Right renal cortex interstitium (tissue), 3 donors: Measurements from ENCODE around the gene KCNJ9. TPM values are rescaled to one million over a fixed set of nuclear protein-coding genes. Genes with fewer than 3 reads are reported as not detected.
"Not testable (repeated sequence)": the region's sequence is repeated elsewhere in the genome, so short reads cannot be mapped to it uniquely, and the experiment has no call there.

Experiments used
- DNase-seq, 3 donors: peaks; one replicate each; pipeline ENCODE4 v3.0.0-alpha.2; 2013; ENCODE audit warnings: low read depth in 3 of 3, low spot score in 2 of 3
- polyA plus RNA-seq, 3 donors: library from polyadenylated mRNA; unstranded; fragments of 120-200 nt; gene quantifications; one replicate each; pipeline ENCODE4 v1.2.1, GENCODE V29; 2013; ENCODE audit not compliant: insufficient read length in 3 of 3

Gene KCNJ9
- polyA plus RNA-seq, result under 1 TPM; 0.08 to 0.12 (median 0.08) TPM

- no peak for DNase-seq
Measured at GRCh38 chr1:160081261-160081936, at the start of gene KCNJ9. Gene KCNJ9, plus strand, starts transcription at chr1:160081538. Its CDS starts 2,493 bp downstream, at chr1:160084031.

GRCh38 chr1:160032165-160032820, 49.0 kb upstream of the KCNJ9 start:
- DNase-seq, result no peak

GRCh38 chr1:160040476-160040875, 40.9 kb upstream of the KCNJ9 start:
- no peak for DNase-seq

GRCh38 chr1:160043543-160043942, 37.8 kb upstream of the KCNJ9 start:
- no peak for DNase-seq

GRCh38 chr1:160045653-160046052, 35.7 kb upstream of the KCNJ9 start:
- no peak for DNase-seq

- no peak for DNase-seq
Measured at GRCh38 chr1:160046494-160047110, 34.7 kb upstream of the KCNJ9 start.

GRCh38 chr1:160047111-160047991, 34.0 kb upstream of the KCNJ9 start:
- DNase-seq, result no peak

GRCh38 chr1:160048335-160048734, 33.0 kb upstream of the KCNJ9 start:
- no peak for DNase-seq

- DNase-seq, result no peak
Measured at GRCh38 chr1:160049101-160049500, 32.2 kb upstream of the KCNJ9 start.

- not testable (repeated sequence) for DNase-seq
Measured at GRCh38 chr1:160050182-160050581, 31.2 kb upstream of the KCNJ9 start.

GRCh38 chr1:160050619-160051018, 30.7 kb upstream of the KCNJ9 start:
- DNase-seq, result no peak

- no peak for DNase-seq
Measured at GRCh38 chr1:160052936-160053335, 28.4 kb upstream of the KCNJ9 start.

- DNase-seq, result no peak
Measured at GRCh38 chr1:160053548-160054365, 27.6 kb upstream of the KCNJ9 start.

- DNase-seq, result no peak
Measured at GRCh38 chr1:160056648-160057169, 24.6 kb upstream of the KCNJ9 start.

- no peak for DNase-seq
Measured at GRCh38 chr1:160058087-160058486, 23.3 kb upstream of the KCNJ9 start.

- no peak for DNase-seq
Measured at GRCh38 chr1:160061369-160062229, 19.7 kb upstream of the KCNJ9 start.

GRCh38 chr1:160062230-160062532, 19.2 kb upstream of the KCNJ9 start:
- no peak for DNase-seq

GRCh38 chr1:160063176-160063575, 18.2 kb upstream of the KCNJ9 start:
- no peak for DNase-seq

GRCh38 chr1:160064164-160064563, 17.2 kb upstream of the KCNJ9 start:
- DNase-seq, result no peak
